GM19372 (cell line): ENCODE data around the gene TACR3.
"Not testable (repeated sequence)": the region's sequence is repeated elsewhere in the genome, so short reads cannot be mapped to it uniquely, and the experiment has no call there.

ENCODE experiments used
- ATAC-seq: cut with Tn5 transposase; IDR thresholded peaks from one replicate; pipeline ENCODE4 v1.9.1; 2021; ENCODE audit warnings: mild to moderate bottlenecking, low read depth, moderate library complexity; ENCODE audit not compliant: unreplicated experiment

The TACR3 gene

DNA sequence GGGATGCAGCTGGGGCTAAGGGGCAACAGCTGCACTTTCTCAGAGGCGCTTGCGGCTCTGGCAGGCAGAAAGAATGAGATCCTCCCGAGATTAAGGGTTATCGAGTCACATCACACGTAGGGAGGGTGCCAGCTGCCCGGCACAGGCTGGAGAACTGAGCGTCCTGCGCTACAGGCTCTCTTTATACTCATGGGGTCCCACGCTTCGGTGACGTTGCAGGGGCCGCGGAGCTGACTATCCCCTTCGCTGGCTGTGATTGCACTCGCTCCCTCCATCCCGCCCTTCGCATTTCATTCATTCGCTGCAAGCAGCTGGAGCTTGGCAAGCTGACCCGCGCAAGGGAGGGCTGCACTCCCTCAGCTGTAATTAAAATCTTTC, at the start of gene TACR3:
Gene TACR3, minus strand, starts transcription at position 156 of the 378 bp plus-strand sequence. CDS start 310 bp downstream, outside the sequence.
- no peak for ATAC-seq

DNA sequence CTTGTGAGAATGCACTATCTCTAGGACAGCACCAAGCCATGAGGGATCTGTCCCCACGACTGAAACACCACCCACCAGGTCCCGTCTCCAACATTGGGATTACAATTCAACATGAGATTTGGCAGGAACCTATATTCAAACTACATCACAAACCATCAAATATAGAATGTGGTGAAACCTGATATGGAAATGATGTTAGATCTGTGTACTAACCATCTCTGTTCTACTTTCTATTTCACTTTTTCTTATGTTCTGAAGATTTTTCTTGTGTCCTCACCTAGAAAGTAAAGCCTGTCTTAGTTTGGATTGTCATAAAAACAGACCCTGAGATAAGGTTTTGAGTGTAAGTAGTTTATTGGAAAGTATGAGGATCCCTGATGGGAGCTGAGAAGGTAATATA, 37.8 kb upstream of the TACR3 start:
- ATAC-seq = no peak

GRCh38 chr4:103756741-103757140, 37.0 kb upstream of the TACR3 start:
- ATAC-seq = no peak

GRCh38 chr4:103754844-103755243, 35.1 kb upstream of the TACR3 start:
- no peak for ATAC-seq

GRCh38 chr4:103753868-103754653, 34.3 kb upstream of the TACR3 start:
- no peak for ATAC-seq

- not testable (repeated sequence) for ATAC-seq
Observed at GRCh38 chr4:103723150-103723549, 3.4 kb upstream of the TACR3 start.

GRCh38 chr4:103721251-103721650, 1.5 kb upstream of the TACR3 start:
- ATAC-seq = no peak

DNA sequence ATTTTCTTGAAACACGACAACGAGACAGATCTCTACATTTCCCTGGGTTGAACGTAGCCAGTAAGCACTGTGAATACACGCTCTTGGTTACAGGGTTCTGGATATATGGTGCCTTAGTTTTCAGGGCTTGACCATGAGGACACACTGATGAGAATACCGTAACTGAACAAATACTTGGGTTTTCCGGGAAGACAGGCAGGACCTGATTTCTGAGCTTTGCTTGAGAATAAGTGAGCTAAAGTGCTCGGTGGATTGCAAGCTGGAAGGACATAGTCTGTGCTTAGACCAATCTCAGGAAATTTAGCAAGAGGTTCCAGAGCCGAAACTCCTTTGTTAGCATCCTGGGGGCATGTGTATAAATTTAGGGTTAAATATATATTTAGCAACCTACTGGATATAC, 876 bp upstream of the TACR3 start:
- ATAC-seq = no peak

- ATAC-seq = no peak
Observed at GRCh38 chr4:103719105-103719829, 518 bp downstream of the TACR3 start.

- ATAC-seq = no peak
Observed at GRCh38 chr4:103692615-103693014, 27.2 kb downstream of the TACR3 start.

DNA sequence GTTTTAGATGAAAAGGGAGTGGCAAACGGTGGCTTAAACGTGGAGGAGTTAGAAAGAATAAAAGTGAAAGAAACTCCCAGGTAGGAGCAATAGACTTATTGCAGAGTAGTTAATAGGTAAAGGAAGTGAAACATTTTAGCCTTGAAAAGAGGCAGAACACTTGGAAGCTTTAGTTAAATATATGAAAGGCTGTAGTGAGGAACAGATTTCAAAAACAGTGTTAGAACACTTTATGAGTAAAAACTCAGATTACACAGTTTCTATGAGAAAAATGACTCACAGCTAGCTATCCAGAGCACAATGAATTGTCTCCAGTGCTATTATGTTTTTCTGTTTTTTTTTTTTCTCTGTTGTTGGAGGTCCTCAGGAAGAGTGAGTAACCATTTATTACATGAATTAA, 45.8 kb downstream of the TACR3 start:
- no peak for ATAC-seq

- not testable (repeated sequence) for ATAC-seq
Observed at GRCh38 chr4:103666764-103667163, 53.0 kb downstream of the TACR3 start.

GRCh38 chr4:103664436-103665075, 55.2 kb downstream of the TACR3 start:
- ATAC-seq = no peak

DNA sequence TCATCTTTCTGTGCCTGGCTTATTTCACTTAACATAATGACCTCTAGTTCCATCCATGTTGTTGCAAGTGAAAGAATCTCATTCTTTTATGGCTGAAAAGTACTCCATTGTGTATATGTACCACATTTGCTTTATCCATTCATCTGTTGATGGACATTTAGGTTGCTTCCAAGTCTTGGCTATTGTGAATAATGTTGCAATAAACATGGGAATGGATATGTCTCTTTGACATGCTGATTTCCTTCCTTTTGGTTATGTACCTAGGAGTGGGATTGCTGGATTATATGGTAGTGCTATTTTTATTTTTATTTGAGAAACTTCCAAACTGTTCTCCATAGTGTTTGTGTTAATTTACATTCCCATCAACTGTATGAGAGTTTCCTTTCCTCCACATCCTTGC, 71.2 kb downstream of the TACR3 start:
- no peak for ATAC-seq

DNA sequence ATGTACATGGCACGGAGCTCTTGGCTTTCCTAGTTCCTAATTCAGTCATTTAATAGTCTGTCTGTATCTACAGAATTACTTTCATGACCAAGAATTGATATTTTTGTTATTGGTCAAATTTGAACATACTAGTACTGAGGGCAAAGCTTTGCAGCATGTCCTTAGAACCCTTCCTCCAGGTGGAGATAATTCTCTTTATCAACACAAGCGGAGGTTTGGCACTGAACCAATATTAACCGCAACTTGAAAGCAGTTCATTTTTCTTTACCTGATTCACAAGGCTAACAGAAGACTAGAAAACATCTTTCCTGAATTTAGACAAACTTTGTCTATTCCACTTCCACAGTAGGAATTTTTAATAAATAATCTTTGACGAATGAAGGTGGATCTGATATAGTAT, 73.8 kb downstream of the TACR3 start:
- ATAC-seq = no peak

DNA sequence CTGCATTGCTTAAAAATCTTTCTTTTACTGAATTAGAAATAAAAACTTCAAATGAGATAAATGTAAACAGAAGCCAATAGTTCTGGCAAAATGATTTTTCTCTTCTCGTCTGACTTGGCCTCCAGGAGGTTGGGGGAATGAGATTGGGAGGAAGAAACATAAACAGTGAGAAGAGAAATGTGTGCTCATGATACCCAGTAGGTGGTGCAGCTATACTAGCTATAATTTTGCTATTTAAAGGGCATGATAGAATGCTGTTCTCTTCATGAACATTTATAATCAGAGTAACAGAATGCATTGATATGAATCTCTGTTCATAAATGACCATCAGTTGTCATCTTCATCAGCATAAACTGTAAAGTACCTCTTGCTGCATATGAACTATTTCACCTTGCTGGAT, 85.5 kb downstream of the TACR3 start:
- no peak for ATAC-seq

DNA sequence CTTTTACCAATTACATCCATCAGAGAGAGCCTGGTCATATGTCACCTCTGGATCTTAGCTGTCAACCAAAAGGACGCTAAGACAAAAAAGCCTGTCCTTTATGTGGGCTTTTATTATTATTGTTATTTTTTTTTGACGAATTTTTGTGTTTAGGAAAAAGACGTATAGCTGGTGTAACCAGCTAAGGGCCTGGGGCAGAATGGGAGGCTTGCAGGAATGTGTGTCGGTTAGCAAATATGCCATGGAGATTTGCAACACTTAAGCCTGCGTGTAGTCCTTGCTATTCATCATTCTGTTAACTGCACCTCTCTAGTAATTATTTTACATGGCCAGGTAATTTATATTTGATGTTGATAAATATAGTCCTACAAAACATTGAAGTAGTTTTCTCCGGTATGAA, 93.5 kb downstream of the TACR3 start:
- no peak for ATAC-seq

DNA sequence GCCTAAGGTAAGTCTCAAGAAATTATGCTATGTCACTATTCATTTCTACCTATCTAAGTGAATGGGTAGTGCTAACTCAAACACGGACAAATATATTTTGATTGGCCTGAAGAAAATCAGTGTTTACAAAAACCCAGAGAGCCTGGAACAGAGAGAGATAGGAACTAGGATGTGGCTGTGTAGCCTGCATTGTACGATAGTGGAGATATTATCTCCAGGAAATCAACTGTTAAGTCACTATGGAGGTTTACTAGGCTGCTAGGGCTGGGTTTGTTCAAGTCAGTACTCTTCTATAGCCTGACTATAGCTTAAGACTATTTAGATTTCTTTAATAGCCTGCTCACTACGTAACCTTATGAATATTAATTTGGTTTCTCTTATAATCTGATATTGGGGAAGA, 127.9 kb downstream of the TACR3 start:
- ATAC-seq = no peak

DNA sequence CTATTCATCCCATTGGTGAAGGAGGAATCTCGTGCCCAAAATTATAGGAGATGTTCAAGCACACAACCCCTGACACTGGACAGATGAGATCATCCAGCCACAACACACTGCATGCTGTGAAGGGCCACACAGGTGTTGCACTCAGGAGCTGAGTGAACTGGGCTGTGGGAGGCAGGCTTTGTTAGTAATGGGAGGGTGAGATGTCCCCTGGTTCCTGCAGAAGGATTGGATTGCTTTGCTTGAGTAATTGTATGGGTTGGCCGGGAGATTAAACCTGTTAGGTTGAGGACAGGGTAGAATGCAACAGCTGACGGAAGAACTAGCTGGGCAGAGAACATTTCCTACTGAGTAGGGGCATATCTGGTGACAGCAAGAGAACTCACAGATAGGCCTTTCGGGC, 152.2 kb downstream of the TACR3 start:
- no peak for ATAC-seq

GRCh38 chr4:103559178-103559577, 160.6 kb downstream of the TACR3 start:
- ATAC-seq = not testable (repeated sequence)
